Lung (tissue), 12 donors: ENCODE data around the gene UBALD2. TPM values are rescaled to one million over a fixed set of nuclear protein-coding genes. Genes with fewer than 3 reads are reported as not detected.

Experiments
- ATAC-seq: fragments of 200-7000 bp; cut with Tn5 transposase; one replicate; pipeline ENCODE4 v1.9.1; 2020; ENCODE audit warnings: moderate number of reproducible peaks; ENCODE audit not compliant: insufficient read depth, low FRiP score
- DNase-seq, 3 donors: peaks; one replicate each; pipeline ENCODE4 v3.0.0-alpha.2; 2013 to 2017
- H3K27ac ChIP-seq, 2 donors: one replicate each; pipeline ENCODE4 v1.5.1; 2013; ENCODE audit warnings: mild to moderate bottlenecking in 2 of 2, moderate library complexity in 2 of 2, control low read depth in 1 of 2, inconsistent platforms in 1 of 2, low read depth in 1 of 2, low read length in 1 of 2
- H3K27me3 ChIP-seq, 3 donors: one replicate each; pipeline ENCODE4 v1.5.1; 2013; ENCODE audit warnings: low read length in 2 of 3; ENCODE audit not compliant: control insufficient read depth in 3 of 3, insufficient read depth in 3 of 3
- H3K36me3 ChIP-seq, 4 donors: one replicate each; pipeline ENCODE4 v1.5.1; 2013; ENCODE audit warnings: low read length in 4 of 4, mild to moderate bottlenecking in 1 of 4, moderate library complexity in 1 of 4; ENCODE audit not compliant: control insufficient read depth in 4 of 4, insufficient read depth in 4 of 4
- H3K4me1 ChIP-seq, 5 donors: one replicate each; pipeline ENCODE4 v1.5.1; 2013; ENCODE audit warnings: low read length in 5 of 5, mild to moderate bottlenecking in 2 of 5, moderate library complexity in 1 of 5; ENCODE audit not compliant: control insufficient read depth in 5 of 5, insufficient read depth in 5 of 5
- H3K4me3 ChIP-seq: one replicate; pipeline ENCODE4 v1.5.1; 2013; ENCODE audit warnings: mild to moderate bottlenecking, control low read depth, moderate library complexity
- H3K9ac ChIP-seq, 2 donors: one replicate each; pipeline ENCODE4 v1.5.1; 2013; ENCODE audit warnings: low read length in 2 of 2, control low read depth in 1 of 2; ENCODE audit not compliant: insufficient read depth in 1 of 2
- H3K9me3 ChIP-seq, 4 donors: one replicate each; pipeline ENCODE4 v1.5.1; 2013; ENCODE audit warnings: low read length in 3 of 4, mild to moderate bottlenecking in 1 of 4, moderate library complexity in 1 of 4; ENCODE audit not compliant: control insufficient read depth in 4 of 4, insufficient read depth in 3 of 4
- CTCF ChIP-seq: IDR thresholded peaks from 2 replicates; pipeline ENCODE4 v1.5.1; 2012; ENCODE audit warnings: mild to moderate bottlenecking; ENCODE audit errors: control extremely low read depth, extremely low read depth
- WGBS, 2 donors: extraction: QIAGEN DNeasy Blood & Tissue Kit; methylation state at CpG; one replicate each; pipeline ENCODE4 v1.1.7; 2013; 5-methylcytosine and 5-hydroxymethylcytosine counted together
- polyA plus RNA-seq, 2 donors: library from polyadenylated mRNA; stranded (reverse); fragments of 200-250 nt; gene quantifications; one replicate each; pipeline ENCODE4 v1.2.1, GENCODE V29; 2013
- total RNA-seq, 2 donors: library from RNA; depleted of rRNA in 1 of 2; stranded (reverse); fragments of >200 nt in 1 of 2; gene quantifications; one replicate each; pipeline ENCODE4 v1.2.1, GENCODE V29; 2014 to 2021
- donor health status: control.
- donor health status: control.
- donor health status: Bipolar disorder and iron deficiency.
- donor health status: healthy.
- donor health status: DM: yes; HTN: yes; CAD: no.

UBALD2 gene
- total and polyA plus RNA-seq, 4 donors: 11.6 to 64.0 (median 58.5) TPM

DNA sequence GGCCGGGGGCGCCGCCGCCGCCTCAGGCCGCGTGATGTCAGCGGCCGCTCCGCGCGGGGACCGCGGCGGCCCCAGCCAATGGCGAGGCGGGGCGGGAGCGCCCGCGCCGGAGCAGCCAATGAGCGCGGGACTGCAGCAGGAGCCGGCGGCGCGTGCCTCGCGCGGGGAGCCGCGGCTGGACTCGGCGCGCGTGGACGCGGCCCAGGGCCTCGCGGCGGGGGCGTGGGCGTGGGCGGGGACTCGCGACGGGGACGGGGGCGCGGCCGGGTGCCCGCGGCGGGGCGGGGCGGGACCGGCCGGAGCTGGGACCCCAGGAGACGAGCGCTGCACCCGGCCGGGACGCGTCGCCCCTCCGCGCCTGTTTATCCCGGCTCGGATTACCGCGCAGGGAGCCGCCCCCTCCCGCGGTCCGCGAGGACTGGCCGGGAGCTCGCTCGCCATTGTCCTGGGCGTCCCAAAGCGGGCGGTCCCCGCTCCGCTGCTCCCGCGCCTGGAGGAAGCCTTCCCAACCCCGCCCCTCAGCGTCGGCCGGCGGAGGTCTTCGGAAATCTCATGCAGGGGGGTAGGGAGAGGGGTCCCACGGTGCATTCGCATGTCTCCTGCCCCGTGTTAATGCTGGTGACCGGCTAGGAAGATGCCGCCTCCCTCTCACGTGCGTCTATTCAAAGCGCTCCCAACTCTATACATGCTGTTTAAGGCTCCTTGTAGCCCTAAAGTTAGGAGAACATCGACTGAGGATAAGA is 24.5 kb upstream of the UBALD2 start, which contains the start of gene RNF157:
Gene RNF157 (minus strand): TSS at position 33 of the 743 bp plus-strand sequence. CDS start 253 bp downstream, outside the sequence.
- peak within 1 kb of the TSS in 1 of 2 donors; percentile 52 for H3K27ac ChIP-seq
- peak within 1 kb of the TSS in 1 of 2 donors; percentile 83 for H3K9ac ChIP-seq
- 0 to 1% methylated on average over 36 to 102 of the region's 102 CpGs for WGBS, 2 donors

DNA sequence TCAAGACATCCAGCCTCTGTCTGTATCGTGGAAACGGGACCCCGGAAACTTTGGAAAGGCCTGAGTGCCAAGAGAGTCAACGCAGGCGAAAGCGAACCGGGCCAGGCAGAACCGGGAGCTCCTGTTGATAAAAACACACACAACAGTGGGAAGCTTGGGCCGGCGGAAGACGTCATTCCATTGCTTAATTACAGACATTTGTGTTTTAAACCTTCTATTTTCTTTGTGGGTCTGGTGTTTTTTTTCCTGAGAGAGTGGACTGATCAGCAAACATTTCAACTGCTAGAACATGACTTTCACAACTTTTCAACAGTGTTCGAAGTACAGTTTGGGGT is 24.0 kb upstream of the UBALD2 start:
- no peak overlapping the region for H3K4me3 ChIP-seq
- no peak for ATAC-seq
- 10 to 15% methylated on average over 12 of the region's 12 CpGs for WGBS, 2 donors
- H3K27me3 ChIP-seq: peaks cover 0 to 5% (median 0%) of the 10 kb centered on the region in 3 donors
- H3K9me3 ChIP-seq: no peaks in the 10 kb centered on the region
- DNase-seq: no peak
- H3K4me1 ChIP-seq: peaks cover 0 to 18% (median 0%) of the 10 kb centered on the region in 5 donors
- H3K27ac ChIP-seq: no peak overlapping the region
- no peaks in the 10 kb centered on the region for H3K36me3 ChIP-seq
- TF ChIP-seq CTCF: no peak
- H3K9ac ChIP-seq: peak overlapping the region in 1 of 2 donors; percentile 83

More for the DNA sequence above, 24.5 kb upstream of the UBALD2 start, which contains the start of gene RNF157:
- no peaks in the 10 kb centered on the region for H3K36me3 ChIP-seq
- ATAC-seq (peak; percentile 79), DNase-seq (peak; percentile 82 to 87 (median 83))
- H3K4me1 ChIP-seq: peaks cover 0 to 18% (median 0%) of the 10 kb centered on the region in 5 donors
- TF ChIP-seq CTCF: no peak
- no peaks in the 10 kb centered on the region for H3K9me3 ChIP-seq
- H3K4me3 ChIP-seq: peak within 1 kb of the TSS; percentile 20
- peaks cover 0 to 5% (median 0%) of the 10 kb centered on the region in 3 donors for H3K27me3 ChIP-seq

DNA sequence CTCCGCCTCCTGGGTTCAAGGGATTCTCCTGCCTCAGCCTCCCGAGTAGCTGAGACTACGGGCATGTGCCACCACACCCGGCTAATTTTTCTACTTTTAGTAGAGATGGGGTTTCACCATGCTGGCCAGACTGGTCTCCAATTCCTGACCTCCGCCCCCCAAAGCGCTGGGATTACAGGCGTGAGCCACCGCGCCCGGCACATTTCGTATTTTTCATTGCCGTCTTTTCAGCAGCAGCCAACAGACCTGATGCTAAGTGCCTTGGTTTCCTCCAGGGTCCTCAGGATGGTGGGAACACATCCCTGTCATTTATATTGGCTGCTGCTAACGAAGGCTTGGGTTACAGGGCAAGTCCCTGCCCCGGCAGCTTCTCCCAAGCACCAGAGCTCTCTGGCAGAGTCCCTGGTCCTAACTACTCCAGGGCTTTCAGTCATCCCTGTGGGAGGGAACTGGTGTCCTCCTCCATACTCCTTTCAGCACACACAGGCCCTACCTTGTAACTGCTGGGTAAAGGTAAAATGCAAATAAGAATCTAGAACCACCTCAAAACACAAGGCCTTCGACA is 23.4 kb upstream of the UBALD2 start:
- H3K4me1 ChIP-seq: peaks cover 0 to 23% (median 0%) of the 10 kb centered on the region in 5 donors
- TF ChIP-seq CTCF: no peak
- H3K27me3 ChIP-seq: peaks cover 0 to 5% (median 0%) of the 10 kb centered on the region in 3 donors
- no peak overlapping the region for H3K4me3 ChIP-seq
- no peaks in the 10 kb centered on the region for H3K36me3 ChIP-seq
- H3K9me3 ChIP-seq: no peaks in the 10 kb centered on the region
- DNase-seq (no peak), ATAC-seq (no peak)
- WGBS, 2 donors: 95% methylated on average over 15 of the region's 15 CpGs
- H3K27ac ChIP-seq: no peak overlapping the region
- no peak overlapping the region for H3K9ac ChIP-seq
